WERI-Rb-1 (cell line): ENCODE measurements around the gene BAHD1.

Source experiments
- DNase-seq: peaks from one replicate; pipeline ENCODE4 v3.0.0-alpha.2; 2020
- H3K27ac ChIP-seq: fragments of 250-450 bp; sonication (Bioruptor Pico); 2 replicates; pipeline ENCODE4 v1.5.1; 2020; ENCODE audit warnings: mild to moderate bottlenecking, moderate library complexity
- H3K27me3 ChIP-seq: fragments of 250-450 bp; sonication (Bioruptor Pico); 2 replicates; pipeline ENCODE4 v1.5.1; 2021; ENCODE audit warnings: mild to moderate bottlenecking, low read depth, moderate library complexity; ENCODE audit not compliant: insufficient read depth, severe bottlenecking
- H3K36me3 ChIP-seq: fragments of 250-450 bp; sonication (Bioruptor Pico); 2 replicates; pipeline ENCODE4 v1.5.1; 2020; ENCODE audit warnings: mild to moderate bottlenecking, moderate library complexity
- H3K4me3 ChIP-seq: 2 replicates; pipeline ENCODE4 v1.5.1; 2011; ENCODE audit warnings: low read depth, mild to moderate bottlenecking, control low read depth, low read length
- H3K9me3 ChIP-seq: fragments of 250-450 bp; sonication (Bioruptor Pico); 2 replicates; pipeline ENCODE4 v1.5.1; 2021; ENCODE audit warnings: mild to moderate bottlenecking, moderate library complexity; ENCODE audit not compliant: severe bottlenecking
- CTCF ChIP-seq: IDR thresholded peaks from 2 replicates; pipeline ENCODE4 v1.5.1; 2011; ENCODE audit warnings: low read depth, mild to moderate bottlenecking, control low read depth, inconsistent platforms, low read length

Gene BAHD1

GRCh38 chr15:40439960-40440742 is 602 bp upstream of the BAHD1 start:
- peak; percentile 50 for DNase-seq
- peaks cover 4% of the 10 kb centered on the region for H3K36me3 ChIP-seq
- no peaks in the 10 kb centered on the region for H3K9me3 ChIP-seq
- peak overlapping the region; percentile 79 for H3K4me3 ChIP-seq
- no peaks in the 10 kb centered on the region for H3K27me3 ChIP-seq
- TF ChIP-seq CTCF: no peak
- H3K27ac ChIP-seq: peak overlapping the region; percentile 46

DNA sequence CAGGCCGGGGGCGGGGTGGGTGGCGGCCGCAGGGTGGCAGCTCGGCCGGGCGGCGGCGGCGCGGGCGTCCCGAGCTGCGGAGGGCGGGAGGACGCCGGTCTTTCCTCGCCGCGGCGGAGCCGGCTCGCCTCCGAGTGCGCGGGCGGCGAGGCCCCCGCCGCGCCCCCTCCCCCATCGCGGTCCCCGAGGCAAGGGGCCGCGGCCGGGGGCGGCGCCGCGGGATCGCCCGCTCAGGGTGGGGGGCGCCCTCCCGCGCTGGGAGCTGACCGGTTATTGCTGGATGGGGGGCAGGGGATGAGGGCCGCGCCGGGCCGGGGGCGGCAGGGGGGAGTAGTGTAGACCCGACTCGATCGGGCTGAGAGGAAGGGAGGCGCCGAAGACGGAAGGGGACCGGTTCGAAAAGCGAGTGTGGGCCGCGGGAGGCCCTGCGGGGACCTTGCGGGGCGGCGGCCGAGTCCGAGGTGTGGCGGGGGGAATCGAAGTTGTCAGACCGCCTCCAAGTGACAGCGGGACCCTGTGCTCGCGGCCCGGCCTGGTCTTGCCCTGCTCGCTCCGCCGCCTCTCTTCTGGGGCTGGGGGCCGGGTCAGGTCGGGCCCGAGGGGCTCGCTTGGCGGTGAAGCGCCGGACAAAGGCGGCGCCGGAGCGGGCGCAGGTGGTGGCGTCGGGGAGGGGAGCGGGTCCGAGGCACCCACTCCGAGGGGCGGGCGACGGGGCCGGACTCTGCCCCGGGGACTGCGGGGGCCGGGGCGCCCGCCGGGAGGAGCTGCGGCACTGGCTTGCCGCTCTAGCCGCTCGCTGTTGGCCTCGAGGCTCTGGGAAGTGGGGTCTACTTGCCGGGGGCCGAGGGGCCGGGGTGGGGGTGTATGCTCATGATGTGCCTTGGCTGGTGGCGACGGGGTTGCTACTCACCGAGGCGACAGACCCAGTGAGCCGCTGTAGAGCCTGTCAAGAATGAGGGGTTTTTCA is 1.1 kb downstream of the BAHD1 start:
- Histone ChIP-seq H3K4me3 (peak overlapping the region; percentile 76), H3K27me3 (no peaks in the 10 kb centered on the region), H3K9me3 (no peaks in the 10 kb centered on the region), H3K27ac (peak overlapping the region; percentile 88), H3K36me3 (peaks cover 4% of the 10 kb centered on the region)
- DNase-seq: peak; percentile 39
- TF ChIP-seq CTCF: peak; percentile 18; the same call in 1 of the 2 replicates

GRCh38 chr15:40443255-40443654 is 2.5 kb downstream of the BAHD1 start:
- DNase-seq: no peak
- no peak for TF ChIP-seq CTCF
- Histone ChIP-seq H3K27ac (no peak overlapping the region), H3K4me3 (no peak overlapping the region), H3K36me3 (peaks cover 4% of the 10 kb centered on the region), H3K27me3 (no peaks in the 10 kb centered on the region), H3K9me3 (no peaks in the 10 kb centered on the region)

- H3K9me3 ChIP-seq: no peaks in the 10 kb centered on the region
- H3K27me3 ChIP-seq: no peaks in the 10 kb centered on the region
- H3K4me3 ChIP-seq: no peak overlapping the region
- H3K36me3 ChIP-seq: peaks cover 4% of the 10 kb centered on the region
- no peak for TF ChIP-seq CTCF
- no peak overlapping the region for H3K27ac ChIP-seq
- DNase-seq: no peak
These were observed 3.1 kb downstream of the BAHD1 start for GRCh38 chr15:40443846-40444245.

- no peak for DNase-seq
- no peaks in the 10 kb centered on the region for H3K27me3 ChIP-seq
- H3K36me3 ChIP-seq: peaks cover 4% of the 10 kb centered on the region
- TF ChIP-seq CTCF: no peak
- H3K27ac ChIP-seq: no peak overlapping the region
- no peaks in the 10 kb centered on the region for H3K9me3 ChIP-seq
- no peak overlapping the region for H3K4me3 ChIP-seq
These were observed 4.0 kb downstream of the BAHD1 start for GRCh38 chr15:40444736-40445135.
